Endothelial cell of umbilical vein (primary cell): ENCODE results near the gene ANO4. TPM values are rescaled to one million over a fixed set of nuclear protein-coding genes. Genes with fewer than 3 reads are reported as not detected.

ENCODE experiments used
- BruUV-seq: library from RNA; stranded (reverse); fragments of 400-500 nt; replicated peaks from 2 replicates; lab custom pipeline; 2021; lab: Mats Ljungman, UMichigan
- CTCF ChIA-PET: fragments of 300-600, 350-600 bp; sonication (Branson Sonifier 250); formaldehyde crosslinking; loops from one replicate; lab custom pipeline; 2021; ENCODE audit warnings: antibody characterized with exemption, inconsistent platforms; lab: Charles Lee
- POLR2A ChIA-PET: fragments of 300-600, 350-600 bp; sonication (Branson Sonifier 250); formaldehyde crosslinking; loops from one replicate; lab custom pipeline; 2021; ENCODE audit warnings: antibody characterized with exemption, inconsistent platforms; lab: Charles Lee
- DNase-seq: peaks from one replicate; pipeline ENCODE4 v3.0.0-alpha.2; 2011; ENCODE audit warnings: low read depth, low spot score
- FAIRE-seq: peaks from 2 replicates; lab custom pipeline; 2011; peaks lifted over from hg19 to GRCh38; lab: Jason Lieb, UNC
- H2AFZ ChIP-seq: 2 replicates; pipeline ENCODE4 v1.6.0; 2012; ENCODE audit warnings: low read depth, low read length, control low read depth, inconsistent platforms
- H3K27ac ChIP-seq: 2 replicates; pipeline ENCODE4 v1.5.1; 2011; ENCODE audit warnings: low read depth, mild to moderate bottlenecking, control low read depth, low read length, moderate library complexity; ENCODE audit not compliant: insufficient read depth
- H3K27me3 ChIP-seq, 2 experiments: 2 replicates each; pipeline versions ENCODE4 v1.6.0 to v1.6.1; 2011; ENCODE audit warnings: low read length in 2 of 2, mixed read lengths in 1 of 2; ENCODE audit not compliant: control insufficient read depth in 2 of 2, insufficient read depth in 2 of 2
- H3K36me3 ChIP-seq, 2 experiments: 2 replicates in 1 of 2; 3 replicates in 1 of 2; pipeline ENCODE4 v1.5.1; 2011; ENCODE audit warnings: low read length in 2 of 2, mild to moderate bottlenecking in 1 of 2, moderate library complexity in 1 of 2; ENCODE audit not compliant: control insufficient read depth in 2 of 2, insufficient read depth in 2 of 2; ENCODE audit errors: extremely low read depth in 1 of 2
- H3K4me1 ChIP-seq: 3 replicates; pipeline ENCODE4 v1.5.1; 2011; ENCODE audit warnings: mild to moderate bottlenecking, low read length; ENCODE audit not compliant: control insufficient read depth, insufficient read depth; ENCODE audit errors: extremely low read depth
- H3K4me2 ChIP-seq: 2 replicates; pipeline ENCODE4 v1.6.1; 2011; ENCODE audit warnings: low read length, control low read depth, mixed read lengths; ENCODE audit not compliant: insufficient read depth
- H3K4me3 ChIP-seq, 3 experiments: fragments of 200-600 bp in 1 of 3; sonication (generic), shearing (Covaris generic) in 1 of 3; replicated peaks in 1 of 3; 2 replicates each; pipeline ENCODE4 v1.5.1; 2011 to 2016; ENCODE audit warnings: control low read depth in 3 of 3, low read length in 3 of 3, mild to moderate bottlenecking in 2 of 3, inconsistent platforms in 1 of 3, low read depth in 1 of 3, moderate library complexity in 1 of 3; ENCODE audit not compliant: insufficient read depth in 1 of 3
- H3K79me2 ChIP-seq: 2 replicates; pipeline ENCODE4 v1.6.0; 2012; ENCODE audit warnings: low read length, inconsistent platforms; ENCODE audit not compliant: control insufficient read depth, insufficient read depth
- H3K9ac ChIP-seq: replicated peaks from 2 replicates; pipeline ENCODE3; 2011; ENCODE audit warnings: low read length, control low read depth; ENCODE audit not compliant: insufficient read depth; ENCODE audit errors: extremely low read depth
- H3K9me1 ChIP-seq: replicated peaks from 3 replicates; pipeline ENCODE4 v1.6.0; 2011; ENCODE audit warnings: mild to moderate bottlenecking, low read length; ENCODE audit not compliant: control insufficient read depth, insufficient read depth; ENCODE audit errors: extremely low read depth
- H3K9me3 ChIP-seq: replicated peaks from 2 replicates; pipeline ENCODE4 v1.5.1; 2012; ENCODE audit warnings: low read length, inconsistent platforms; ENCODE audit not compliant: control insufficient read depth, insufficient read depth
- H4K20me1 ChIP-seq: replicated peaks from 2 replicates; pipeline ENCODE3; 2011; ENCODE audit warnings: mild to moderate bottlenecking, low read length; ENCODE audit not compliant: control insufficient read depth, insufficient read depth; ENCODE audit errors: extremely low read depth
- CTCF ChIP-seq, 2 donors: IDR thresholded peaks; 1 replicate in 1 of 2; 2 replicates in 1 of 2; pipeline ENCODE4 v1.5.1; 2011; ENCODE audit warnings: low read length in 2 of 2, mild to moderate bottlenecking in 2 of 2, moderate library complexity in 2 of 2, control low read depth in 1 of 2, inconsistent platforms in 1 of 2, low read depth in 1 of 2; ENCODE audit not compliant: insufficient read depth in 1 of 2; ENCODE audit errors: extremely low read depth in 1 of 2
- EZH2 ChIP-seq: IDR thresholded peaks from 2 replicates; pipeline ENCODE4 v1.6.1; 2012; ENCODE audit warnings: borderline replicate concordance, low read depth, mild to moderate bottlenecking, moderate library complexity, low read length, inconsistent platforms; ENCODE audit not compliant: severe bottlenecking
- FOS ChIP-seq: IDR thresholded peaks from 2 replicates; pipeline ENCODE4 v1.6.1; 2011; ENCODE audit warnings: mild to moderate bottlenecking, low read length, moderate library complexity, borderline replicate concordance; ENCODE audit not compliant: insufficient read depth
- GATA2 ChIP-seq: IDR thresholded peaks from 2 replicates; pipeline ENCODE4 v1.7.0; 2011; ENCODE audit warnings: low read depth, mild to moderate bottlenecking, moderate library complexity, mixed read lengths, low read length; ENCODE audit not compliant: insufficient read length, insufficient read depth
- JUN ChIP-seq: IDR thresholded peaks from 2 replicates; pipeline ENCODE4 v1.6.1; 2011; ENCODE audit warnings: borderline replicate concordance, low read depth; ENCODE audit not compliant: insufficient read length, insufficient read depth
- MYC ChIP-seq: IDR thresholded peaks from one replicate; pipeline ENCODE4 v1.6.1; 2011; ENCODE audit warnings: mild to moderate bottlenecking, low read depth, low read length
- POLR2A ChIP-seq: IDR thresholded peaks from 2 replicates; pipeline ENCODE4 v1.6.1; 2012; ENCODE audit warnings: low read depth, mild to moderate bottlenecking, control low read depth, low read length
- POLR2AphosphoS5 ChIP-seq: IDR thresholded peaks from 2 replicates; pipeline ENCODE4 v1.6.1; 2012; ENCODE audit warnings: low read depth, mild to moderate bottlenecking, control low read depth, low read length, moderate library complexity; ENCODE audit not compliant: insufficient read depth
- dilution Hi-C: fragments of 300-500 bp; cut with MboI; formaldehyde crosslinking; loops from one replicate; pipeline ENCODE4 v1.15.0; 2019; ENCODE audit warnings: low sequenced_read_pairs; ENCODE audit not compliant: extremely low pct_ligation_motif_present
- intact Hi-C: fragments of 100-400 bp; cut with micrococcal nuclease; formaldehyde crosslinking; loops from one replicate; pipeline ENCODE4 v1.10.0; 2022
- polyA plus RNA-seq, 4 experiments: library from polyadenylated mRNA; depleted of rRNA in 3 of 4; stranded (reverse) in 3 of 4; unstranded in 1 of 4; fragments of >200 nt; gene quantifications; 2 replicates each; pipeline versions ENCODE4 v1.2.1 to v1.2.3, GENCODE V29; 2011 to 2012; ENCODE audit warnings: missing spikeins in 1 of 4
- total RNA-seq: library from RNA; stranded (reverse); gene quantifications from 2 replicates; pipeline ENCODE4 v1.2.3, GENCODE V29; 2021
- TF ChIP-seq, protein P1 (sequence below): IDR thresholded peaks from 2 replicates; pipeline ENCODE4 v1.6.1; 2011; ENCODE audit not compliant: insufficient read depth, insufficient read length

ANO4 gene
- total and polyA plus RNA-seq, 2 donors (not counting 3 experiments of a cell fraction or from before 2014, with no cell fraction given) = 0.25 TPM; not detected in 1

DNA sequence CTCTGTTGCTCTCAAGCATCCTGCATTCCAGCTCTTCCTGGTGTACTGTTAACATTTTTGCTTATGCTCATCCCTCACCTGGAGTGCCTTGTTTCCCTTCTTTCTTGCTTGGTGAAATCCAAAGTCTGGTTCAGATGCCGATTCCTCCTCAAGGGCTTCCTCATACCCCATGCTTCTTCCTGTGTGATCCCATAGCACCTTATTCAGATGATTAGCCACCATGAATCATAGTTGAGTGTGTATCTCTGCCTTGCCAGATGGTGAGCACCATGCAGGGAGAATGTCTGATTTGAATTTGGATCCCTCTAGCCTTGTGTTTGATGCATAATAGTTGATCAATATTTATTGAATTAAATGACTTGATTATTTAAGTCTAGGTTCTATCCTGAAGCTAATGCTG is 39.4 kb upstream of the ANO4 start:
- Histone ChIP-seq H3K4me1 (no peaks in the 10 kb centered on the region), H3K79me2 (no peaks in the 10 kb centered on the region), H3K36me3 (no peaks in the 10 kb centered on the region), H3K4me3 (no peak overlapping the region), H3K4me2 (no peak overlapping the region), H3K9ac (no peak overlapping the region), H3K9me3 (no peaks in the 10 kb centered on the region), H3K9me1 (no peaks in the 10 kb centered on the region), H4K20me1 (no peaks in the 10 kb centered on the region), H3K27ac (no peak overlapping the region), H3K27me3 (no peaks in the 10 kb centered on the region), H2AFZ (no peak overlapping the region)
- FAIRE-seq = no peak
- TF ChIP-seq POLR2AphosphoS5 (no peak), POLR2A (no peak), GATA2 (no peak), JUN (no peak), CTCF (IDR thresholded peaks at IDR 0.05; ENCODE audit: extremely low read depth in 1 of 2, insufficient read depth in 1 of 2, low read depth in 1 of 2, low read length in 2 of 2) (no peak), FOS (no peak), EZH2 (no peak), MYC (no peak)
- TF ChIP-seq, protein P1, sequence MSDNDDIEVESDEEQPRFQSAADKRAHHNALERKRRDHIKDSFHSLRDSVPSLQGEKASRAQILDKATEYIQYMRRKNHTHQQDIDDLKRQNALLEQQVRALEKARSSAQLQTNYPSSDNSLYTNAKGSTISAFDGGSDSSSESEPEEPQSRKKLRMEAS = no peak
- no TSS peak for BruUV-seq
- intact Hi-C loops (no loop called here), dilution Hi-C loops (no loop called here)
- CTCF ChIA-PET = no interaction called here
- POLR2A ChIA-PET = no interaction called here
- DNase-seq = no peak
